NCI-H460 (cell line): ENCODE measurements around the gene CCDC57. TPM values are rescaled to one million over a fixed set of nuclear protein-coding genes. Genes with fewer than 3 reads are reported as not detected.

Experiments used
- DNase-seq: peaks from one replicate; pipeline ENCODE4 v3.0.0-alpha.2; 2016; ENCODE audit warnings: low read depth; ENCODE audit errors: extremely low read depth
- total RNA-seq: library from RNA; depleted of rRNA; stranded (reverse); fragments of >200 nt; shearing (Covaris generic); gene quantifications from 2 replicates; pipeline ENCODE4 v1.2.3, GENCODE V29; 2014

Gene CCDC57
- total RNA-seq, 1 experiment from 2014 or later = 21.3 TPM

- DNase-seq = no peak
Measured at GRCh38 chr17:82246365-82247181, 33.9 kb upstream of the CCDC57 start.

- no peak for DNase-seq
Measured at GRCh38 chr17:82246040-82246364, 33.4 kb upstream of the CCDC57 start.

GRCh38 chr17:82245134-82246039, 32.7 kb upstream of the CCDC57 start:
- no peak for DNase-seq

GRCh38 chr17:82244413-82245133, 31.9 kb upstream of the CCDC57 start:
- DNase-seq = no peak

- no peak for DNase-seq
Measured at GRCh38 chr17:82243648-82244412, 31.2 kb upstream of the CCDC57 start.

GRCh38 chr17:82242977-82243647, 30.5 kb upstream of the CCDC57 start:
- no peak for DNase-seq

- no peak for DNase-seq
Measured at GRCh38 chr17:82242698-82242976, 30.0 kb upstream of the CCDC57 start.

- no peak for DNase-seq
Measured at GRCh38 chr17:82241926-82242697, 29.5 kb upstream of the CCDC57 start.

- DNase-seq = no peak
Measured at GRCh38 chr17:82241183-82241925, 28.7 kb upstream of the CCDC57 start.

GRCh38 chr17:82240506-82241182, 28.0 kb upstream of the CCDC57 start:
- DNase-seq = no peak

- no peak for DNase-seq
Measured at GRCh38 chr17:82239926-82240505, 27.4 kb upstream of the CCDC57 start.

GRCh38 chr17:82239401-82239925, 26.8 kb upstream of the CCDC57 start:
- DNase-seq = no peak

GRCh38 chr17:82238472-82239201, 26.0 kb upstream of the CCDC57 start:
- peak; percentile 88 for DNase-seq

GRCh38 chr17:82237746-82238471, 25.3 kb upstream of the CCDC57 start:
- no peak for DNase-seq

- DNase-seq = no peak
Measured at GRCh38 chr17:82237083-82237745, 24.6 kb upstream of the CCDC57 start.
